GM19351 (cell line): ENCODE measurements around the gene MKRN3.
"Not testable (repeated sequence)": the region's sequence is repeated elsewhere in the genome, so short reads cannot be mapped to it uniquely, and the experiment has no call there.

Experiments
- ATAC-seq: cut with Tn5 transposase; IDR thresholded peaks from one replicate; pipeline ENCODE4 v1.9.1; 2021; ENCODE audit warnings: mild to moderate bottlenecking, moderate library complexity; ENCODE audit not compliant: unreplicated experiment

MKRN3 gene

GRCh38 chr15:23578521-23579150 lies 13.2 kb downstream of the MKRN3 start:
- no peak for ATAC-seq

GRCh38 chr15:23588268-23588667 lies 22.8 kb downstream of the MKRN3 start:
- ATAC-seq: no peak

GRCh38 chr15:23589012-23589411 lies 23.5 kb downstream of the MKRN3 start:
- ATAC-seq: no peak

- ATAC-seq: no peak
Measured at GRCh38 chr15:23594252-23594770, 28.8 kb downstream of the MKRN3 start.

- no peak for ATAC-seq
Measured at GRCh38 chr15:23595368-23595767, 29.9 kb downstream of the MKRN3 start.

- ATAC-seq: no peak
Measured at GRCh38 chr15:23596736-23597135, 31.3 kb downstream of the MKRN3 start.

- not testable (repeated sequence) for ATAC-seq
Measured at GRCh38 chr15:23597278-23597677, 31.8 kb downstream of the MKRN3 start.

GRCh38 chr15:23599053-23599452 lies 33.6 kb downstream of the MKRN3 start:
- no peak for ATAC-seq

- no peak for ATAC-seq
Measured at GRCh38 chr15:23602124-23602523, 36.6 kb downstream of the MKRN3 start.

- ATAC-seq: no peak
Measured at GRCh38 chr15:23606226-23606625, 40.8 kb downstream of the MKRN3 start.

- ATAC-seq: no peak
Measured at GRCh38 chr15:23616536-23616935, 51.1 kb downstream of the MKRN3 start.
